ENCODE results near the gene BEND7. TPM values are rescaled to one million over a fixed set of nuclear protein-coding genes. Genes with fewer than 3 reads are reported as not detected.

BEND7 gene
- total and polyA plus RNA-seq, 2 donors, result 0.66 to 2.1 TPM

GRCh38 chr10:13526948-13527863 is 1.6 kb downstream of the BEND7 start:
- Histone ChIP-seq H3K27me3 (ENCODE audit: control insufficient read depth in 2 of 2, insufficient read depth in 1 of 2, low read length in 1 of 2) (peaks cover 51 to 78% of the 10 kb centered on the region in 2 donors), H3K9me3 (ENCODE audit: control insufficient read depth in 2 of 2, insufficient read depth in 1 of 2, low read length in 1 of 2) (no peaks in the 10 kb centered on the region), H3K27ac (ENCODE audit: low read depth in 1 of 2, low read length in 1 of 2) (no peak overlapping the region), H3K4me1 (ENCODE audit: control insufficient read depth in 2 of 2, insufficient read depth in 2 of 2, low read length in 2 of 2) (peaks cover 0 to 4% of the 10 kb centered on the region in 2 donors), H3K4me3 (ENCODE audit: low read length in 2 of 2) (no peak overlapping the region), H3K36me3 (ENCODE audit: control insufficient read depth in 2 of 2, insufficient read depth in 2 of 2, low read length in 1 of 2) (no peaks in the 10 kb centered on the region)
- WGBS, result 76% methylated on average over 10 of the region's 10 CpGs
- no peak for DNase-seq (ENCODE audit: low read depth in 6 of 9, low spot score in 9 of 9)

- Histone ChIP-seq H3K36me3 (ENCODE audit: control insufficient read depth in 2 of 2, insufficient read depth in 2 of 2, low read length in 1 of 2) (no peaks in the 10 kb centered on the region), H3K4me1 (ENCODE audit: control insufficient read depth in 2 of 2, insufficient read depth in 2 of 2, low read length in 2 of 2) (peaks cover 0 to 4% of the 10 kb centered on the region in 2 donors), H3K27me3 (ENCODE audit: control insufficient read depth in 2 of 2, insufficient read depth in 1 of 2, low read length in 1 of 2) (peaks cover 41 to 70% of the 10 kb centered on the region in 2 donors), H3K9me3 (ENCODE audit: control insufficient read depth in 2 of 2, insufficient read depth in 1 of 2, low read length in 1 of 2) (no peaks in the 10 kb centered on the region), H3K27ac (ENCODE audit: low read depth in 1 of 2, low read length in 1 of 2) (no peak overlapping the region), H3K4me3 (ENCODE audit: low read length in 2 of 2) (no peak overlapping the region)
- 94% methylated on average over 3 of the region's 3 CpGs for WGBS
- no peak for DNase-seq (ENCODE audit: low read depth in 6 of 9, low spot score in 9 of 9)
These were observed 3.2 kb downstream of the BEND7 start for GRCh38 chr10:13525663-13526062.

DNA sequence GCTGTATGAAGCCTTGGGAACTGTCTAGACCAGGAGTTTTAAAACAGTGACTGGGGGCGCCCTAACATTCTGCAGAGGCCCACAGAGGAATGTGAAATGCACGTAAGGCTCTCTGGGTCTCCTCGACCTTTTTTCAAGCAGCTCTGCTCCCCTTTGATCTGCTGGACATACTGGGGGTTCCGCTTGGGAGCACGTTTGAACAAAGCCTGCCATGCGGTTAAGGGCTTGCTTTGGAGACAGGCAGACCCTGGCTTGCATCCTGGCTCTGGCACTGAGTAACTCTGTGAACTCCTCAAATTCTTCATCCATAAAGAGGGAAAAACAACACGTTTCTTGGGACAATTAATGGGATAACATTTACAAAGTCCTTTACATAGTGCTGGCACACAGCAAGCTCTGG is 7.8 kb downstream of the BEND7 start:
- WGBS, result 92% methylated on average over 7 of the region's 7 CpGs
- Histone ChIP-seq H3K4me1 (ENCODE audit: control insufficient read depth in 2 of 2, insufficient read depth in 2 of 2, low read length in 2 of 2) (no peaks in the 10 kb centered on the region), H3K27ac (ENCODE audit: low read depth in 1 of 2, low read length in 1 of 2) (no peak overlapping the region), H3K4me3 (ENCODE audit: low read length in 2 of 2) (no peak overlapping the region), H3K9me3 (ENCODE audit: control insufficient read depth in 2 of 2, insufficient read depth in 1 of 2, low read length in 1 of 2) (no peaks in the 10 kb centered on the region), H3K27me3 (ENCODE audit: control insufficient read depth in 2 of 2, insufficient read depth in 1 of 2, low read length in 1 of 2) (peaks cover 5 to 35% of the 10 kb centered on the region in 2 donors), H3K36me3 (ENCODE audit: control insufficient read depth in 2 of 2, insufficient read depth in 2 of 2, low read length in 1 of 2) (no peaks in the 10 kb centered on the region)
- no peak for DNase-seq (ENCODE audit: low read depth in 6 of 9, low spot score in 9 of 9)

DNA sequence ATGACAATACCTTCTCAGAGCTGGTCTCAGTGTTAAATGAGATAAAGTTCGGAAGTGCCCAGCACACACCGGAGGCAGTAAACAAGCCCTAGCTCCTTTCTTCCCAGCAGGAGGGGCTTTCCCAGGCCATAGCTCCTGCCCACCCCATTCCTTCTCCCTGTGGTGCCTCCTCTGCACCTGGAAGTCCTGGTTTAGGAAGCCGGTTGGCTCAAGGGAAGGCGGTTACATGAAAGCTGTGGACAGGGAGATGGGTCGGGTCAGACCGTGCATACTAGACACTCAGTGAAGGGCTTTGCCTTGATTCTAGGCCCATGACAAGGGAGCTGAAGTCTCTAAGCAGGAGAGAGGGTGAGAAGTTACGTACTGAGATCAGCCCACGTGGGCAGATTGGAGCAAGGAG is 8.6 kb downstream of the BEND7 start:
- 96% methylated on average over 8 of the region's 8 CpGs for WGBS
- Histone ChIP-seq H3K27ac (ENCODE audit: low read depth in 1 of 2, low read length in 1 of 2) (no peak overlapping the region), H3K36me3 (ENCODE audit: control insufficient read depth in 2 of 2, insufficient read depth in 2 of 2, low read length in 1 of 2) (no peaks in the 10 kb centered on the region), H3K27me3 (ENCODE audit: control insufficient read depth in 2 of 2, insufficient read depth in 1 of 2, low read length in 1 of 2) (peaks cover 0 to 26% of the 10 kb centered on the region in 2 donors), H3K4me1 (ENCODE audit: control insufficient read depth in 2 of 2, insufficient read depth in 2 of 2, low read length in 2 of 2) (no peaks in the 10 kb centered on the region), H3K4me3 (ENCODE audit: low read length in 2 of 2) (no peak overlapping the region), H3K9me3 (ENCODE audit: control insufficient read depth in 2 of 2, insufficient read depth in 1 of 2, low read length in 1 of 2) (no peaks in the 10 kb centered on the region)
- no peak for DNase-seq (ENCODE audit: low read depth in 6 of 9, low spot score in 9 of 9)

DNA sequence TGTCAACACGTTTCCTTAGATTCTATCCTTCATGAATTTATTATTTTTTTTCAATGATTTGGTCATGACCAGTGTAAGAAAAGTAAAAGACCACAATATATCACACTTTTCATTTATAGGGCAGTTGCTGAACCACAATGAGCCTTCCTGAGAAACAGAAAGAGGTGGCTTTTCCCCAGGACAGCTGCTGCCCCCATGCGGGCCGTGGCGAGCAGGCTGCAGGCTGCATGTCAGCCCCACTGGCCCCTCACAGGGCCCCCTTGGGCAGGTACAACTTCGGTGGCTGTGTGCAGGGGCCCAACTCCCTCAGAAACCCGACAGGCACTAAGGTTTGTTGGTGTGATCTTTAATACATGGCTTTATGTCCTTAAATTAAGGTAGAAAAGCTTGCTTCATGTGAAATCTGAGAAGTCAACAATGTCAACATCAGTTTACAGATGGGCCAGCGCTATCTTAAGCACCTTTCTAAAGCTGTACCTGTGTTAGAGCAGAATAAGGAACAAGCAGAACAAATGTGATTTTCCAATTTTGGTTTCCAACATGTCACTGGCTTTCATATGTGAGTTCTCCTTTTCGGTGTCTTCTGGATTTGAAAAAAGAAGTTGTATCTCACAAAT is 10.6 kb downstream of the BEND7 start:
- Histone ChIP-seq H3K4me3 (ENCODE audit: low read length in 2 of 2) (no peak overlapping the region), H3K4me1 (ENCODE audit: control insufficient read depth in 2 of 2, insufficient read depth in 2 of 2, low read length in 2 of 2) (no peaks in the 10 kb centered on the region), H3K27me3 (ENCODE audit: control insufficient read depth in 2 of 2, insufficient read depth in 1 of 2, low read length in 1 of 2) (peaks cover 0 to 15% of the 10 kb centered on the region in 2 donors), H3K9me3 (ENCODE audit: control insufficient read depth in 2 of 2, insufficient read depth in 1 of 2, low read length in 1 of 2) (no peaks in the 10 kb centered on the region), H3K36me3 (ENCODE audit: control insufficient read depth in 2 of 2, insufficient read depth in 2 of 2, low read length in 1 of 2) (no peaks in the 10 kb centered on the region), H3K27ac (ENCODE audit: low read depth in 1 of 2, low read length in 1 of 2) (no peak overlapping the region)
- no peak for DNase-seq (ENCODE audit: low read depth in 6 of 9, low spot score in 9 of 9)
- 71% methylated on average over 8 of the region's 8 CpGs for WGBS

DNA sequence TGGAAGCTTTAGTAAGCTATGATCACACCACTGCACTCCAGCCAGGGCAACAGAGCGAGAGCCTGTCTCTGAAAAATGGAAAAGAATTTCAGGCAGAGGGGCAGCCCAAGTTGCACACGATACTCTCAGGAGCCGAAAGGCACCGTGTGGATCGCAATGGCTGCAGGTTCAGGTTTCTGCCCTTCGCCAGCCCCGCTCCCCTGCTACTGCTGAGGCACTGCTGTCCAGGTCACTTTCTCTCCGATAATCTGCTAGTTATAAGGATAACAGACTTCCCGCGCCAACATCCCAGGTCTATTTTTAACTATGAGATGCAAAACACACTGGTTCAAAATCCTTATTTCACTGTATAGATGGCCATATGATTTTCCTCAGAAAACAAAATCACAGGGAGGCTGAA is 11.1 kb downstream of the BEND7 start:
- DNase-seq (ENCODE audit: low read depth in 6 of 9, low spot score in 9 of 9), result no peak
- H3K27ac ChIP-seq (ENCODE audit: low read depth in 1 of 2, low read length in 1 of 2), result no peak overlapping the region
- no peak overlapping the region for H3K4me3 ChIP-seq (ENCODE audit: low read length in 2 of 2)
- WGBS, result 97% methylated on average over 10 of the region's 10 CpGs
- peaks cover 0 to 12% of the 10 kb centered on the region in 2 donors for H3K27me3 ChIP-seq (ENCODE audit: control insufficient read depth in 2 of 2, insufficient read depth in 1 of 2, low read length in 1 of 2)
- H3K36me3 ChIP-seq (ENCODE audit: control insufficient read depth in 2 of 2, insufficient read depth in 2 of 2, low read length in 1 of 2), result no peaks in the 10 kb centered on the region
- H3K9me3 ChIP-seq (ENCODE audit: control insufficient read depth in 2 of 2, insufficient read depth in 1 of 2, low read length in 1 of 2), result no peaks in the 10 kb centered on the region
- no peaks in the 10 kb centered on the region for H3K4me1 ChIP-seq (ENCODE audit: control insufficient read depth in 2 of 2, insufficient read depth in 2 of 2, low read length in 2 of 2)

- Histone ChIP-seq H3K27ac (ENCODE audit: low read depth in 1 of 2, low read length in 1 of 2) (no peak overlapping the region), H3K27me3 (ENCODE audit: control insufficient read depth in 2 of 2, insufficient read depth in 1 of 2, low read length in 1 of 2) (peaks cover 0 to 7% of the 10 kb centered on the region in 2 donors), H3K4me1 (ENCODE audit: control insufficient read depth in 2 of 2, insufficient read depth in 2 of 2, low read length in 2 of 2) (no peaks in the 10 kb centered on the region), H3K36me3 (ENCODE audit: control insufficient read depth in 2 of 2, insufficient read depth in 2 of 2, low read length in 1 of 2) (no peaks in the 10 kb centered on the region), H3K4me3 (ENCODE audit: low read length in 2 of 2) (no peak overlapping the region), H3K9me3 (ENCODE audit: control insufficient read depth in 2 of 2, insufficient read depth in 1 of 2, low read length in 1 of 2) (no peaks in the 10 kb centered on the region)
- 86% methylated on average over 13 of the region's 13 CpGs for WGBS
- DNase-seq (ENCODE audit: low read depth in 6 of 9, low spot score in 9 of 9), result no peak
These were observed 12.6 kb downstream of the BEND7 start for GRCh38 chr10:13516176-13516575.

GRCh38 chr10:13515467-13515866 is 13.3 kb downstream of the BEND7 start:
- H3K27me3 ChIP-seq (ENCODE audit: control insufficient read depth in 2 of 2, insufficient read depth in 1 of 2, low read length in 1 of 2), result peaks cover 0 to 4% of the 10 kb centered on the region in 2 donors
- H3K4me1 ChIP-seq (ENCODE audit: control insufficient read depth in 2 of 2, insufficient read depth in 2 of 2, low read length in 2 of 2), result no peaks in the 10 kb centered on the region
- WGBS, result 96% methylated on average over 5 of the region's 5 CpGs
- DNase-seq (ENCODE audit: low read depth in 6 of 9, low spot score in 9 of 9), result no peak
- H3K4me3 ChIP-seq (ENCODE audit: low read length in 2 of 2), result no peak overlapping the region
- no peaks in the 10 kb centered on the region for H3K9me3 ChIP-seq (ENCODE audit: control insufficient read depth in 2 of 2, insufficient read depth in 1 of 2, low read length in 1 of 2)
- no peaks in the 10 kb centered on the region for H3K36me3 ChIP-seq (ENCODE audit: control insufficient read depth in 2 of 2, insufficient read depth in 2 of 2, low read length in 1 of 2)
- H3K27ac ChIP-seq (ENCODE audit: low read depth in 1 of 2, low read length in 1 of 2), result no peak overlapping the region

- no peaks in the 10 kb centered on the region for H3K36me3 ChIP-seq (ENCODE audit: control insufficient read depth in 2 of 2, insufficient read depth in 2 of 2, low read length in 1 of 2)
- no peaks in the 10 kb centered on the region for H3K9me3 ChIP-seq (ENCODE audit: control insufficient read depth in 2 of 2, insufficient read depth in 1 of 2, low read length in 1 of 2)
- WGBS, result 96% methylated on average over 14 of the region's 14 CpGs
- H3K4me1 ChIP-seq (ENCODE audit: control insufficient read depth in 2 of 2, insufficient read depth in 2 of 2, low read length in 2 of 2), result no peaks in the 10 kb centered on the region
- DNase-seq (ENCODE audit: low read depth in 6 of 9, low spot score in 9 of 9), result no peak
- no peak overlapping the region for H3K27ac ChIP-seq (ENCODE audit: low read depth in 1 of 2, low read length in 1 of 2)
- peaks cover 0 to 2% of the 10 kb centered on the region in 2 donors for H3K27me3 ChIP-seq (ENCODE audit: control insufficient read depth in 2 of 2, insufficient read depth in 1 of 2, low read length in 1 of 2)
- no peak overlapping the region for H3K4me3 ChIP-seq (ENCODE audit: low read length in 2 of 2)
These were observed 14.5 kb downstream of the BEND7 start for GRCh38 chr10:13514296-13514695.
